ENCODE data around the gene CNTNAP2.

Gene CNTNAP2

GRCh38 chr7:147432079-147432478, 1315.5 kb downstream of the CNTNAP2 start:
- peak; percentile 76 for DNase-seq

- DNase-seq = no peak
These were observed 1316.0 kb downstream of the CNTNAP2 start for GRCh38 chr7:147432576-147432975.

- DNase-seq = no peak
These were observed 1320.1 kb downstream of the CNTNAP2 start for GRCh38 chr7:147436718-147437117.

- DNase-seq = no peak
These were observed 1321.6 kb downstream of the CNTNAP2 start for GRCh38 chr7:147438216-147438615.

GRCh38 chr7:147443942-147444341, 1327.3 kb downstream of the CNTNAP2 start:
- no peak for DNase-seq

GRCh38 chr7:147452816-147453215, 1336.2 kb downstream of the CNTNAP2 start:
- DNase-seq = no peak

- DNase-seq = no peak
These were observed 1348.6 kb downstream of the CNTNAP2 start for GRCh38 chr7:147465223-147465622.

GRCh38 chr7:147472556-147472955, 1356.0 kb downstream of the CNTNAP2 start:
- no peak for DNase-seq

- no peak for DNase-seq
These were observed 1358.3 kb downstream of the CNTNAP2 start for GRCh38 chr7:147474862-147475261.

- DNase-seq = no peak
These were observed 1360.9 kb downstream of the CNTNAP2 start for GRCh38 chr7:147477526-147477925.

- no peak for DNase-seq
These were observed 1362.2 kb downstream of the CNTNAP2 start for GRCh38 chr7:147478796-147479195.

- no peak for DNase-seq
These were observed 1367.2 kb downstream of the CNTNAP2 start for GRCh38 chr7:147483634-147484292.

GRCh38 chr7:147485660-147486210, 1369.1 kb downstream of the CNTNAP2 start:
- DNase-seq = no peak

- no peak for DNase-seq
These were observed 1376.0 kb downstream of the CNTNAP2 start for GRCh38 chr7:147492606-147493005.

GRCh38 chr7:147496209-147496608, 1379.6 kb downstream of the CNTNAP2 start:
- DNase-seq = no peak

GRCh38 chr7:147497246-147497645, 1380.6 kb downstream of the CNTNAP2 start:
- DNase-seq = no peak

- no peak for DNase-seq
These were observed 1381.5 kb downstream of the CNTNAP2 start for GRCh38 chr7:147498081-147498480.

- DNase-seq = peak; percentile 22
These were observed 1392.5 kb downstream of the CNTNAP2 start for GRCh38 chr7:147509035-147509501.

- peak; percentile 9 for DNase-seq
These were observed 1393.1 kb downstream of the CNTNAP2 start for GRCh38 chr7:147509541-147510200.

GRCh38 chr7:147510201-147510542, 1393.6 kb downstream of the CNTNAP2 start:
- DNase-seq = no peak

- DNase-seq = no peak
These were observed 1394.3 kb downstream of the CNTNAP2 start for GRCh38 chr7:147510923-147511322.

GRCh38 chr7:147513451-147513850, 1396.8 kb downstream of the CNTNAP2 start:
- DNase-seq = peak; percentile 16

GRCh38 chr7:147516391-147516790, 1399.8 kb downstream of the CNTNAP2 start:
- no peak for DNase-seq

- DNase-seq = no peak
These were observed 1402.5 kb downstream of the CNTNAP2 start for GRCh38 chr7:147519062-147519461.
